K562 (cell line): Measurements from ENCODE around the gene HSD3B2. TPM values are rescaled to one million over a fixed set of nuclear protein-coding genes. Genes with fewer than 3 reads are reported as not detected.

ENCODE experiments used
- ATAC-seq: fragments of 200-7000 bp; cut with Tn5 transposase; 3 replicates; pipeline ENCODE4 v1.9.1; 2020; ENCODE audit warnings: moderate library complexity
- BruUV-seq: library from RNA; stranded (reverse); fragments of 400-500 nt; replicated peaks from 2 replicates; lab custom pipeline; 2021; lab: Mats Ljungman, UMichigan
- CTCF ChIA-PET: fragments of 300-600 bp; formaldehyde crosslinking; extraction: SDS; loops from one replicate; lab custom pipeline; 2021; ENCODE audit warnings: low intra/inter-chr PET ratio; lab: Yijun Ruan, JAX
- POLR2A ChIA-PET: fragments of 300-600, 350-650 bp; sonication (Branson Sonifier 250); formaldehyde crosslinking; extraction: SDS; loops from one replicate; lab custom pipeline; 2021; ENCODE audit warnings: antibody characterized with exemption, inconsistent platforms; lab: Yijun Ruan, JAX
- DNase-seq, 4 experiments: peaks; one replicate each; pipeline versions ENCODE4 v3.0.0 to v3.0.0-alpha.2; 2011 to 2018; ENCODE audit warnings: low spot score in 3 of 4, mixed read lengths in 3 of 4; ENCODE audit errors: extremely low read depth in 1 of 4
- FAIRE-seq: peaks from 2 replicates; lab custom pipeline; 2011; peaks lifted over from hg19 to GRCh38; lab: Jason Lieb, UNC
- H2AFZ ChIP-seq: 2 replicates; pipeline ENCODE4 v1.6.0; 2011; ENCODE audit warnings: low read depth, low read length, control low read depth, inconsistent platforms
- H3K27ac ChIP-seq: fragments of 200-600 bp; 3 replicates; pipeline ENCODE4 v1.8.0; 2011; ENCODE audit warnings: low read depth, mild to moderate bottlenecking, control low read depth, inconsistent platforms, low read length, moderate library complexity, mixed read lengths; ENCODE audit errors: extremely low read depth
- H3K27me3 ChIP-seq, 2 experiments: fragments of 300-600 bp in 1 of 2; 2 replicates in 1 of 2; 3 replicates in 1 of 2; pipeline versions ENCODE4 v1.6.0 to v1.8.0; 2011; ENCODE audit warnings: inconsistent platforms in 2 of 2, low read length in 2 of 2, mild to moderate bottlenecking in 1 of 2, mixed read lengths in 1 of 2, moderate library complexity in 1 of 2; ENCODE audit not compliant: control insufficient read depth in 2 of 2, insufficient read depth in 2 of 2
- H3K36me3 ChIP-seq: fragments of 300-600 bp; 3 replicates; pipeline ENCODE4 v1.8.0; 2011; ENCODE audit warnings: mild to moderate bottlenecking, low read length, inconsistent platforms; ENCODE audit not compliant: control insufficient read depth, insufficient read depth
- H3K4me1 ChIP-seq, 2 experiments: fragments of 200-600 bp in 1 of 2; replicated peaks in 1 of 2; 2 replicates in 1 of 2; 3 replicates in 1 of 2; pipeline versions ENCODE4 v1.5.1 to v1.8.0; 2011; ENCODE audit warnings: inconsistent platforms in 2 of 2, low read length in 2 of 2, mild to moderate bottlenecking in 1 of 2, mixed read lengths in 1 of 2, moderate library complexity in 1 of 2; ENCODE audit not compliant: control insufficient read depth in 2 of 2, insufficient read depth in 2 of 2
- H3K4me2 ChIP-seq: 2 replicates; pipeline ENCODE4 v1.6.1; 2011; ENCODE audit warnings: low read length, control low read depth, inconsistent platforms, mixed read lengths; ENCODE audit not compliant: insufficient read depth
- H3K4me3 ChIP-seq: fragments of 200-600 bp; sonication (generic), shearing (Covaris generic); 2 replicates; pipeline ENCODE4 v1.5.1; 2016; ENCODE audit warnings: control low read depth, inconsistent platforms
- H3K79me2 ChIP-seq: fragments of 200-600 bp; 3 replicates; pipeline ENCODE4 v1.8.0; 2011; ENCODE audit warnings: low read length, inconsistent platforms; ENCODE audit not compliant: control insufficient read depth, insufficient read depth
- H3K9ac ChIP-seq, 2 experiments: 2 replicates each; pipeline versions ENCODE4 v1.6.0 to v1.6.1; 2011; ENCODE audit warnings: low read depth in 2 of 2, low read length in 2 of 2, control low read depth in 1 of 2, inconsistent platforms in 1 of 2, mild to moderate bottlenecking in 1 of 2, mixed read lengths in 1 of 2; ENCODE audit not compliant: insufficient read depth in 1 of 2
- H3K9me1 ChIP-seq: one replicate; pipeline ENCODE4 v1.6.0; 2011; ENCODE audit warnings: inconsistent platforms, mild to moderate bottlenecking, low read length, moderate library complexity; ENCODE audit not compliant: control insufficient read depth, insufficient read depth
- H3K9me3 ChIP-seq: replicated peaks from 2 replicates; pipeline ENCODE4 v1.5.1; 2011; ENCODE audit warnings: low read depth, low read length, inconsistent platforms; ENCODE audit not compliant: control insufficient read depth, insufficient read depth
- H4K20me1 ChIP-seq: replicated peaks from 2 replicates; pipeline ENCODE4 v1.6.1; 2011; ENCODE audit warnings: low read length, inconsistent platforms, mixed read lengths; ENCODE audit not compliant: control insufficient read depth, insufficient read depth
- BCL6 ChIP-seq: fragments of 250-450 bp; sonication (Bioruptor Pico); IDR thresholded peaks from 2 replicates; pipeline ENCODE4 v1.4.0; 2020
- BHLHE40 ChIP-seq: IDR thresholded peaks from 2 replicates; pipeline ENCODE4 v1.6.1; 2011; ENCODE audit warnings: low read length, improper control_type of control experiment
- CBX1 ChIP-seq: sonication (generic); IDR thresholded peaks from 2 replicates; pipeline ENCODE4 v1.6.1; 2016; ENCODE audit warnings: antibody characterized with exemption, low read depth, mild to moderate bottlenecking
- CEBPB ChIP-seq: fragments of 450-650 bp; IDR thresholded peaks from 2 replicates; pipeline ENCODE4 v1.6.1; 2016; ENCODE audit warnings: missing genetic modification characterization, missing compliant biosample characterization
- GATAD2B ChIP-seq: fragments of 450-650 bp; IDR thresholded peaks from 2 replicates; pipeline ENCODE4 v1.6.1; 2017; ENCODE audit warnings: mild to moderate bottlenecking, borderline replicate concordance
- GTF2A2 ChIP-seq: IDR thresholded peaks from 2 replicates; pipeline ENCODE4 v1.6.1; 2016; ENCODE audit warnings: mild to moderate bottlenecking, missing genetic modification characterization, missing compliant biosample characterization
- HDGF ChIP-seq: fragments of 450-650 bp; IDR thresholded peaks from 2 replicates; pipeline ENCODE4 v1.6.1; 2016
- ILF3 ChIP-seq: fragments of 450-650 bp; IDR thresholded peaks from 2 replicates; pipeline ENCODE4 v1.6.1; 2018; ENCODE audit warnings: antibody characterized with exemption, mild to moderate bottlenecking, moderate library complexity, borderline replicate concordance
- MYC ChIP-seq, 2 experiments: fragments of 250-450 bp in 1 of 2; sonication (Bioruptor Pico) in 1 of 2; IDR thresholded peaks; 2 replicates each; pipeline versions ENCODE4 v1.5.1 to v1.6.1; 2012 to 2021; ENCODE audit warnings: low read depth in 2 of 2, borderline replicate concordance in 1 of 2, improper control_type of control experiment in 1 of 2, low read length in 1 of 2, mild to moderate bottlenecking in 1 of 2, moderate library complexity in 1 of 2
- PML ChIP-seq: IDR thresholded peaks from 2 replicates; pipeline ENCODE4 v1.6.1; 2012; ENCODE audit warnings: low read length, inconsistent platforms
- RFX1 ChIP-seq: fragments of 450-650 bp; IDR thresholded peaks from 2 replicates; pipeline ENCODE4 v1.6.1; 2016; ENCODE audit warnings: mild to moderate bottlenecking, moderate library complexity
- SAFB2 ChIP-seq: fragments of 200-400 bp; formaldehyde crosslinking; IDR thresholded peaks from 2 replicates; pipeline ENCODE4 v1.6.1; 2018; ENCODE audit warnings: borderline replicate concordance, low read length, low read depth, moderate library complexity; ENCODE audit not compliant: severe bottlenecking
- SMAD3 ChIP-seq: fragments of 450-650 bp; formaldehyde crosslinking; conservative IDR thresholded peaks from 2 replicates; pipeline ENCODE4 v1.4.0; 2020; ENCODE audit warnings: mild to moderate bottlenecking
- SMARCE1 ChIP-seq: fragments of 450-650 bp; IDR thresholded peaks from 2 replicates; pipeline ENCODE4 v1.7.1; 2016; ENCODE audit warnings: mild to moderate bottlenecking
- SOX6 ChIP-seq: fragments of 450-650 bp; IDR thresholded peaks from 2 replicates; pipeline ENCODE4 v1.6.1; 2014; ENCODE audit warnings: mild to moderate bottlenecking
- SREBF2 ChIP-seq: sonication (generic); formaldehyde crosslinking; IDR thresholded peaks from 2 replicates; pipeline ENCODE4 v1.4.0; 2020; ENCODE audit warnings: mild to moderate bottlenecking, missing genetic modification reagents
- TGIF2 ChIP-seq: sonication (generic); formaldehyde crosslinking; IDR thresholded peaks from 2 replicates; pipeline ENCODE4 v1.8.1; 2022; ENCODE audit warnings: mild to moderate bottlenecking, missing genetic modification reagents, moderate library complexity
- ZNF436 ChIP-seq: fragments of 250-450, 450-650 bp; sonication (Bioruptor Pico); formaldehyde crosslinking; IDR thresholded peaks from 2 replicates; pipeline ENCODE4 v1.7.0; 2020; ENCODE audit warnings: mild to moderate bottlenecking
- ZNF785 ChIP-seq: fragments of 250-450 bp; sonication (Bioruptor Pico); IDR thresholded peaks from 2 replicates; pipeline ENCODE4 v1.4.0; 2020; ENCODE audit warnings: mild to moderate bottlenecking
- WGBS: fragments of 100-300 bp; shearing (Covaris generic); methylation state at CpG from one replicate; pipeline ENCODE4 v1.1.6; 2016; ENCODE audit warnings: low coverage, mixed read lengths; ENCODE audit not compliant: insufficient coverage; ENCODE audit errors: missing lambda C conversion rate; 5-methylcytosine and 5-hydroxymethylcytosine counted together
- in situ Hi-C: fragments of 300-500 bp; cut with MboI; formaldehyde crosslinking; loops from 4 replicates; pipeline ENCODE4 v1.15.0; 2018; ENCODE audit warnings: inconsistent platforms, mixed read lengths
- intact Hi-C: fragments of 100-400 bp; cut with micrococcal nuclease; formaldehyde crosslinking; loops from 2 replicates; pipeline ENCODE4 v1.14.2; 2022
- polyA plus RNA-seq, 8 experiments: library from polyadenylated mRNA; depleted of rRNA in 4 of 8; stranded (reverse) in 5 of 8; unstranded in 3 of 8; fragments of >200 nt; fragmentation: Nextera tagmentation in 2 of 8; fragmentation: Illumina TruSeq in 1 of 8; extraction: Ambion mirVana in 2 of 8; extraction: Trizol in 1 of 8; gene quantifications; 2 replicates each; pipeline versions ENCODE4 v1.2.1 to v1.2.3, GENCODE V29; 2011 to 2014; ENCODE audit warnings: inconsistent platforms in 1 of 8, missing spikeins in 1 of 8
- total RNA-seq, 7 experiments: library from RNA; depleted of rRNA in 6 of 7; stranded (reverse); fragments of >200 nt in 6 of 7; fragmentation: Illumina TruSeq in 2 of 7; extraction: Trizol in 2 of 7; gene quantifications; 2 replicates each; pipeline versions ENCODE4 v1.2.1 to v1.2.3, GENCODE V29; 2011 to 2021; ENCODE audit warnings: low replicate concordance in 1 of 7
- TF ChIP-seq, protein P1 (sequence below): fragments of 450-650 bp; IDR thresholded peaks from 2 replicates; pipeline ENCODE4 v1.6.1; 2017; ENCODE audit warnings: mild to moderate bottlenecking, moderate library complexity

Gene HSD3B2
- total and polyA plus RNA-seq, 9 of the 15 experiments (the other 6 are each of a cell fraction or from before 2014, with no cell fraction given), result 1.1 TPM; not detected in 8

DNA sequence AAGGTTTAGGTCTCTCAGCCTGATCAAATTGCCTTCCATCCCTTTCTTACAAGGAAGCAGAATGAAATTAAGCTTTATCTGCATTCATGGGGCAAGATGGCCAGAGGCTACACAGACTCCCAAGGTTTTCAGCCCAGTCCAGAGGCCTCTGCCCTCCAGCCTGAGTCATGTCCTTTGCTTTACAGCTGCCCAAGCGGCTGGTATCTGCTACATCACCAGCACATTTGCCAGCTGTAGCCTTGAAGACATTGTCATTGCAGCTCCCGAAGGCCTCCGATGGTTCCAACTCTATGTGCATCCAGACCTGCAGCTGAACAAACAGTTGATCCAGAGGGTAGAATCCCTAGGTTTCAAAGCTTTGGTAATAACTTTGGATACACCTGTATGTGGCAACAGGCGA is 30.4 kb upstream of the HSD3B2 start:
- H3K4me1 ChIP-seq, result no peaks in the 10 kb centered on the region
- H3K79me2 ChIP-seq, result no peaks in the 10 kb centered on the region
- 0% methylated on average over 4 of the region's 4 CpGs for WGBS
- H3K27me3 ChIP-seq, result no peaks in the 10 kb centered on the region
- intact Hi-C loops, result no loop called here
- in situ Hi-C loops, result no loop called here
- no peak for ATAC-seq
- TF ChIP-seq BHLHE40 (no peak), BCL6 (CRISPR knock-in tag) (no peak), CBX1 (no peak)
- FAIRE-seq, result no peak
- no peaks in the 10 kb centered on the region for H4K20me1 ChIP-seq
- H3K9ac ChIP-seq, result no peak overlapping the region
- H3K9me3 ChIP-seq, result no peaks in the 10 kb centered on the region
- DNase-seq, result no peak
- H3K4me3 ChIP-seq, result no peak overlapping the region
- no peaks in the 10 kb centered on the region for H3K36me3 ChIP-seq
- H3K4me2 ChIP-seq, result no peak overlapping the region
- POLR2A ChIA-PET, result no interaction called here
- CTCF ChIA-PET, result no interaction called here
- no peaks in the 10 kb centered on the region for H3K9me1 ChIP-seq
- no peak overlapping the region for H3K27ac ChIP-seq
- H2AFZ ChIP-seq, result no peak overlapping the region
- no TSS peak for BruUV-seq

DNA sequence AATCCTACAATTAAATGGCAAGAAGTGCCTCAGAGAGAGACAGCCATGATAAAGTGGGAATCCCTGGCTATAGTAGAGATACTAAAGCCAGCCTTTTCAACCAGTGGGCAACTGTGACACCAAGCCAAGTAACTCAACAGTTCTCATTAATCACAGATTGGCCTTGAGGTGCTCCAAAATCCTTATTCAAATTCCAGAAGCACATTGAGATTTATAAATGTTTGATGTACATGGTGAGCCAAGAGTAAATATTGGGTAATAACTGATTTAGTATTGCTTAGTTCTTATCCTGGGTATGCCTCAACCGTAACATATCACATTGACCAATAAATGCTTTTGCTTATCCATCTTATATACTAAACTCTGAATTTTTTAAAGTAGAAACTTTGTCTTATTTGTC is 29.3 kb upstream of the HSD3B2 start:
- Histone ChIP-seq H3K9me1 (no peaks in the 10 kb centered on the region), H3K4me3 (no peak overlapping the region), H3K9me3 (no peaks in the 10 kb centered on the region), H4K20me1 (no peaks in the 10 kb centered on the region), H3K27ac (no peak overlapping the region), H3K4me1 (no peaks in the 10 kb centered on the region), H3K4me2 (no peak overlapping the region), H2AFZ (no peak overlapping the region), H3K27me3 (no peaks in the 10 kb centered on the region), H3K9ac (no peak overlapping the region), H3K79me2 (no peaks in the 10 kb centered on the region), H3K36me3 (no peaks in the 10 kb centered on the region)
- FAIRE-seq, result no peak
- no TSS peak for BruUV-seq
- CTCF ChIA-PET, result no interaction called here
- intact Hi-C loops, result no loop called here
- POLR2A ChIA-PET, result no interaction called here
- in situ Hi-C loops, result no loop called here
- 0% methylated on average over 1 of the region's 1 CpG for WGBS
- no peak for DNase-seq
- no peak for ATAC-seq
- TF ChIP-seq SREBF2 (CRISPR knock-in tag) (no peak), GTF2A2 (no peak), SMARCE1 (no peak), MYC (IDR thresholded peaks at IDR 0.05; ENCODE audit: low read depth, low read length) (no peak), MYC (CRISPR knock-in tag; IDR thresholded peaks at IDR 0.05; ENCODE audit: borderline replicate concordance, low read depth) (no peak), SOX6 (no peak), RFX1 (no peak), SMAD3 (CRISPR knock-in tag) (no peak), GATAD2B (no peak), ZNF436 (CRISPR knock-in tag) (no peak), HDGF (no peak), PML (no peak), ILF3 (no peak), ZNF785 (CRISPR knock-in tag) (no peak), CEBPB (tag) (no peak), TGIF2 (no peak), SAFB2 (no peak)
- TF ChIP-seq, protein P1, sequence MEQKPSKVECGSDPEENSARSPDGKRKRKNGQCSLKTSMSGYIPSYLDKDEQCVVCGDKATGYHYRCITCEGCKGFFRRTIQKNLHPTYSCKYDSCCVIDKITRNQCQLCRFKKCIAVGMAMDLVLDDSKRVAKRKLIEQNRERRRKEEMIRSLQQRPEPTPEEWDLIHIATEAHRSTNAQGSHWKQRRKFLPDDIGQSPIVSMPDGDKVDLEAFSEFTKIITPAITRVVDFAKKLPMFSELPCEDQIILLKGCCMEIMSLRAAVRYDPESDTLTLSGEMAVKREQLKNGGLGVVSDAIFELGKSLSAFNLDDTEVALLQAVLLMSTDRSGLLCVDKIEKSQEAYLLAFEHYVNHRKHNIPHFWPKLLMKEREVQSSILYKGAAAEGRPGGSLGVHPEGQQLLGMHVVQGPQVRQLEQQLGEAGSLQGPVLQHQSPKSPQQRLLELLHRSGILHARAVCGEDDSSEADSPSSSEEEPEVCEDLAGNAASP, result no peak
